Glutamatergic neuron (in vitro differentiated cells): ENCODE data around the gene TMEM11. TPM values are rescaled to one million over a fixed set of nuclear protein-coding genes. Genes with fewer than 3 reads are reported as not detected.

ENCODE experiments used
- DNase-seq: peaks from one replicate; pipeline ENCODE4 v3.0.0; 2022
- H3K27ac Mint-ChIP-seq: one replicate; pipeline ENCODE4 v1.8.0; 2020; ENCODE audit warnings: mild to moderate bottlenecking, mixed read lengths, inconsistent platforms; ENCODE audit not compliant: unreplicated experiment
- H3K27me3 Mint-ChIP-seq: one replicate; pipeline ENCODE4 v1.8.0; 2020; ENCODE audit warnings: mild to moderate bottlenecking, moderate library complexity, mixed read lengths, inconsistent platforms; ENCODE audit not compliant: unreplicated experiment
- H3K36me3 Mint-ChIP-seq: one replicate; pipeline ENCODE4 v1.8.0; 2020; ENCODE audit warnings: mild to moderate bottlenecking, mixed read lengths, inconsistent platforms; ENCODE audit not compliant: unreplicated experiment
- H3K4me1 Mint-ChIP-seq: one replicate; pipeline ENCODE4 v1.8.0; 2020; ENCODE audit warnings: mild to moderate bottlenecking, low read depth, mixed read lengths, inconsistent platforms; ENCODE audit not compliant: unreplicated experiment
- H3K4me3 Mint-ChIP-seq: one replicate; pipeline ENCODE4 v1.8.0; 2020; ENCODE audit warnings: mild to moderate bottlenecking, mixed read lengths, inconsistent platforms; ENCODE audit not compliant: unreplicated experiment
- H3K9me3 Mint-ChIP-seq: one replicate; pipeline ENCODE4 v1.8.0; 2020; ENCODE audit warnings: mild to moderate bottlenecking, moderate library complexity, mixed read lengths, inconsistent platforms; ENCODE audit not compliant: unreplicated experiment
- CTCF ChIP-seq: fragments of 200-600 bp; sonication (generic); IDR thresholded peaks from one replicate; pipeline ENCODE4 v1.5.0; 2021; ENCODE audit not compliant: partially characterized antibody, unreplicated experiment
- total RNA-seq: library from RNA; stranded (reverse); fragmentation: NEBNext Ultra II Directional; extraction: Animal tissue kit (Norgen Biotek cat#: 25700); gene quantifications from one replicate; pipeline ENCODE4 v1.2.1, GENCODE V29; 2021; ENCODE audit not compliant: unreplicated experiment

TMEM11 gene
- total RNA-seq, 1 donor from 2014 or later, result 26.0 TPM

GRCh38 chr17:21190078-21190477 lies 23.9 kb downstream of the TMEM11 start:
- TF ChIP-seq CTCF, result no peak
- no peak overlapping the region for H3K4me3 Mint-ChIP-seq
- peaks cover 5% of the 10 kb centered on the region for H3K36me3 Mint-ChIP-seq
- H3K27ac Mint-ChIP-seq, result no peak overlapping the region
- H3K9me3 Mint-ChIP-seq, result peaks cover 6% of the 10 kb centered on the region
- peaks cover 6% of the 10 kb centered on the region for H3K27me3 Mint-ChIP-seq
- peaks cover 12% of the 10 kb centered on the region for H3K4me1 Mint-ChIP-seq
- no peak for DNase-seq

DNA sequence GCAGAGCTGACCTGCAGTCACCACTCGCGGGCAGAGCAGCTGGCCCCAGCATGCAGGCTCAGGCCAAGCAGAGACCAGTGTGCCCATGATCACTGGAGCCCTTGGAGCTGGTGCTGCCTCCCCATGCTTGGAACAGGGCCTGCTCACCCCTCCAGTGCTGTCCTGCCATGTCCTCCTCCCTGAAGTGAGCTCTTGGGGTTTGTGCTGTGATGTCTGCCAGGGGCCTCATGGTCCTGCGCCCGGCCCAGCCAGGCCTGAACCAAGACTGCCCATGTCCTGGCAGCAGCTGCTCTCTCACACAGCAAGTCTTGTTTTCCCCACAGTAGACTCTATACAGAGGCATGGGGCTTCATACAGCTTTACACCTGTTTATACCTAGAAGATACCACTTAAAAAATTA lies 24.6 kb downstream of the TMEM11 start:
- H3K9me3 Mint-ChIP-seq, result peaks cover 3% of the 10 kb centered on the region
- H3K27ac Mint-ChIP-seq, result no peak overlapping the region
- H3K4me3 Mint-ChIP-seq, result no peak overlapping the region
- no peak for TF ChIP-seq CTCF
- no peak for DNase-seq
- peaks cover 5% of the 10 kb centered on the region for H3K36me3 Mint-ChIP-seq
- H3K4me1 Mint-ChIP-seq, result peaks cover 6% of the 10 kb centered on the region
- H3K27me3 Mint-ChIP-seq, result peaks cover 2% of the 10 kb centered on the region

DNA sequence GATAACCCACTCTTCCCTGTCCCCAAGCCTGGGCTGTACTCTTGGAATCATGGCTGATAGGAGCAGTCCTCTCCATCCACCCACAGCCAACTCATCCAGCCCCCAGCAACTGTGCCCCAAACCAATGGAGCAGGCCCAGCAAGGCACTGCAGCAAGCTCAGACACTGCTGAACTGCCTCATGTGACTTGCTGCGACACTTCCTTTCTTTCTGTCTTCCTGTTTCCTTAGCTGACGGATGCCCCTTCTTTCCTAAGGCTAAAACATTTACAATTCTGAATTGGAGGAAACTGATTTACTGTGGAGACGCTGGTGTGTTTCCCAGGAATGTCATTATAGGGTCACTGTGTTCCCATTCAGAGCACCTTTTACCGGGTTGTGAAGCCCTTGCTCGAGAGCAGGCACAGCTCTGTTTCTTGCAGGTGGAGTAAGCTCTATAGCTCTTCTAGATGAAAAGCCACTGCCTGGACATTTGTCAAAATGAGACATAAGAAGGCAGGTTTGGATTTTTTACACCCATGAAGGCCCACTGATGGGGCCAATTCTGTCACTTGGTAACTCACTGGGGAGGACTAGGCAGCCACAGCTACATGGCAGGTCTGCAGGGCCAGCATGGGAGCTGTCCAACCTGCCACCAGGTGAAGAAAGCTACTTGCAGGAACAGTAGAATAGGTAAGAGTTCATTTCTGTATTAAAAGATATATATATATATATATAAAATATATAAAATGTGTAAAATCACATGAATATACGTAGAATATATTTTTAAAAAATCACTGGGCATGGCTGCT lies 27.4 kb downstream of the TMEM11 start:
- Mint-ChIP-seq H3K27ac (no peak overlapping the region), H3K4me3 (no peak overlapping the region), H3K27me3 (peaks cover 2% of the 10 kb centered on the region), H3K36me3 (peaks cover 5% of the 10 kb centered on the region), H3K9me3 (peaks cover 3% of the 10 kb centered on the region), H3K4me1 (peaks cover 3% of the 10 kb centered on the region)
- no peak for TF ChIP-seq CTCF
- no peak for DNase-seq

DNA sequence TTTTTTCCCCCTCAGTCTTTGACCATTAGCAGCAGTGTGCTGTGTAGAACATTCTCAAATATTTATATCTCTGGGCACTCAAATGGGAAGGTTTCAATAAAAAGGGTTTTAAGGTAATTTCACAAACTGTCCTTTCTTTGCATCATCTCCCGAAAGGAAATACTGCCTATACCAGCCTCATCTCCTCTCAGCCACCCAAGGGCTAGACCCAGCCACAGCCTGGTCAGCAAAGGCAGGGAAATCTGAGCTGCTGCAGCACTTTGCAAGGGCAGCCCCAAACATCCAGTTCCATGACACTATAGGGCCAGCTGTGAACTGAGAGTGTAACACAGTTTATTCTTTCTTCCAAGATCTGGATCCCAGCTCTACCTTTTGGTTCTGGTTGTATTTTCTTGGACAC lies 28.9 kb downstream of the TMEM11 start:
- Mint-ChIP-seq H3K4me3 (no peak overlapping the region), H3K4me1 (no peaks in the 10 kb centered on the region), H3K27ac (no peak overlapping the region), H3K36me3 (no peaks in the 10 kb centered on the region), H3K9me3 (no peaks in the 10 kb centered on the region), H3K27me3 (peaks cover 2% of the 10 kb centered on the region)
- no peak for DNase-seq
- TF ChIP-seq CTCF, result no peak

DNA sequence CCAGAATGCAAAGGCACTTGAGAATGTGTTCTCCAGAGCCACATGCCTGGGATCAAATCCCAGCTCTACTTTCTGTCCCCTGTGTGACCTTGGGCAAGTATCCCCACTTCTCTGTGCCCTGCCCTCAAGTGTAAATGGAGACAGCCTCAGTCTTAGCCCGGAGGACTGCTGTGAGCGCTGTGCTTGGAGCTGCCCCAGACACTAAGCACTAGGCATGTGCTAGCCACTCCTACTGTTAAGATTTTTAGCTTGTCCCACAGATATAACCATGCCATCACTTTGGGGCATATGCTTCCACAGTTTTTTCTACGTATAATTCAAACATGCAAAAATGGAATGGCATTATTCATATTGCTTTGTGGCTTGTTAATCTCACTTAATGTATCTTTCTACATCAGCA lies 29.4 kb downstream of the TMEM11 start:
- Mint-ChIP-seq H3K27ac (no peak overlapping the region), H3K27me3 (peaks cover 2% of the 10 kb centered on the region), H3K36me3 (no peaks in the 10 kb centered on the region), H3K4me1 (no peaks in the 10 kb centered on the region), H3K4me3 (no peak overlapping the region), H3K9me3 (no peaks in the 10 kb centered on the region)
- no peak for TF ChIP-seq CTCF
- no peak for DNase-seq
